Sigmoid colon (tissue), 4 donors: ENCODE measurements around the gene RAD17.

Experiments used
- EP300 ChIP-seq, 4 donors: sonication (generic); formaldehyde crosslinking; IDR thresholded peaks; one replicate each; pipeline ENCODE4 v1.6.1; 2017; ENCODE audit warnings: antibody characterized with exemption in 4 of 4
- POLR2A ChIP-seq, 2 donors: fragments of 450-650 bp; IDR thresholded peaks; one replicate each; pipeline ENCODE4 v1.6.1; 2016; ENCODE audit warnings: antibody characterized with exemption in 2 of 2, mild to moderate bottlenecking in 2 of 2, moderate library complexity in 2 of 2
- TF ChIP-seq, protein P1 (sequence below), 4 experiments: fragments of 450-650 bp in 3 of 4; fragments of 200-600 bp in 1 of 4; IDR thresholded peaks; one replicate each; pipeline ENCODE4 v1.5.1; 2016 to 2019; ENCODE audit warnings: antibody characterized with exemption in 4 of 4, mild to moderate bottlenecking in 3 of 4, moderate library complexity in 2 of 4

DNA sequence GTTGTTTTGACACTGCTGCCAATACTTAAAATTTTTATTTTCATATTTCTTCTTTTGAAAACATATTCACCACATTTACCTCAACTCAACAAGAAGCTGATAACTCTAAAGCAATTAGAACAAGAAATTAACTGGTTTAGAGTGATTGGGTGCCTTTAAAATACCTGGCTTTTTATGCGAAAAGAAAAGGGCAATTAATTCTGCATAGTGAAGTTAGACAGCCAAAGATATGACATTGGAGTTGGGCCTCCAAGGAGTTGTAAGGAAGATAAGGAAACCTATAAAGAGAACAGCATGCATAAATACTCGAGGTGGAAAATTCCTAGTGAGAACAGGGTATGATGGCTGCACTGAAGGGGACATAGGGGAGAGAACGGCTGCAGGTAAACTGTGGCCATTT lies 9.9 kb upstream of the RAD17 start:
- TF ChIP-seq, protein P1, sequence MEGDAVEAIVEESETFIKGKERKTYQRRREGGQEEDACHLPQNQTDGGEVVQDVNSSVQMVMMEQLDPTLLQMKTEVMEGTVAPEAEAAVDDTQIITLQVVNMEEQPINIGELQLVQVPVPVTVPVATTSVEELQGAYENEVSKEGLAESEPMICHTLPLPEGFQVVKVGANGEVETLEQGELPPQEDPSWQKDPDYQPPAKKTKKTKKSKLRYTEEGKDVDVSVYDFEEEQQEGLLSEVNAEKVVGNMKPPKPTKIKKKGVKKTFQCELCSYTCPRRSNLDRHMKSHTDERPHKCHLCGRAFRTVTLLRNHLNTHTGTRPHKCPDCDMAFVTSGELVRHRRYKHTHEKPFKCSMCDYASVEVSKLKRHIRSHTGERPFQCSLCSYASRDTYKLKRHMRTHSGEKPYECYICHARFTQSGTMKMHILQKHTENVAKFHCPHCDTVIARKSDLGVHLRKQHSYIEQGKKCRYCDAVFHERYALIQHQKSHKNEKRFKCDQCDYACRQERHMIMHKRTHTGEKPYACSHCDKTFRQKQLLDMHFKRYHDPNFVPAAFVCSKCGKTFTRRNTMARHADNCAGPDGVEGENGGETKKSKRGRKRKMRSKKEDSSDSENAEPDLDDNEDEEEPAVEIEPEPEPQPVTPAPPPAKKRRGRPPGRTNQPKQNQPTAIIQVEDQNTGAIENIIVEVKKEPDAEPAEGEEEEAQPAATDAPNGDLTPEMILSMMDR (IDR thresholded peaks at IDR 0.05): no peak
- TF ChIP-seq EP300 (IDR thresholded peaks at IDR 0.05): no peak
- no peak for TF ChIP-seq POLR2A (IDR thresholded peaks at IDR 0.05)
